HG02759 (cell line): ENCODE data around the gene ARID3B.
"Not testable (repeated sequence)": the region's sequence is repeated elsewhere in the genome, so short reads cannot be mapped to it uniquely, and the experiment has no call there.

Experiments used
- ATAC-seq: cut with Tn5 transposase; IDR thresholded peaks from one replicate; pipeline ENCODE4 v1.9.1; 2021; ENCODE audit warnings: mild to moderate bottlenecking, moderate library complexity; ENCODE audit not compliant: unreplicated experiment

Gene ARID3B

DNA sequence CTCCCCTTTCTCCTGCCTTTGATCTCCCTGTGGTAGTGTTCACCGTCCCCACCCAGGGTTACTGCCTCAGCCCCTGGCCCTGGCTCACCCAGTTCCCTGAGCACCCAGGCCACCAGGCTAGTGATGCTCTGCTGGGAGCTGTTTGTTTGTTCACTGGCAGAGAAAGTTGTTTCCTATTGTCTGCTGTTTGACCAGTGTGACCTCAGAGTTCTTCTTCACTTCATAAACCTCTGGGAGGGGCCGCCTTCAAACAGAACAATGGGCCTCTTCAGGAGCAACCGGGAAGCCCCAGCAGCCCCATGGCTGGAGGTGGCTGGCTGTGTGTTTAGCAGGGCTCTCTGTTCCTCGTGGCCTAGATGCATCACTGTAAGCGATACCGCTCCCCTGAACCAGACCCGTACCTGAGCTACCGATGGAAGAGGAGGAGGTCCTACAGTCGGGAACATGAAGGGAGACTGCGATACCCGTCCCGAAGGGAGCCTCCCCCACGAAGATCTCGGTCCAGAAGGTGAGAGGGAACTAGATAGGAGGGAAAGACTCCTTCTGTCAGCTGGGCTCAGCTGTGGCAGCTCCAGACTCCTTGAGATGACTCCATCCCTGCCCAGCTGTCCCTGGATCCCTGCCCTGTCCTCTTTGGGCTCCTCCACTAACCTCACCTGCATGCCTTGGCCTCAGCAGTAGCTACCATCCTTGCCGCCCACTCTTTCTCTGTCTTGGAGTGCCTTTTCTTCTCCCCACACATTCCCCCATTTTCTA, 78.0 kb downstream of the ARID3B start:
- no peak for ATAC-seq

DNA sequence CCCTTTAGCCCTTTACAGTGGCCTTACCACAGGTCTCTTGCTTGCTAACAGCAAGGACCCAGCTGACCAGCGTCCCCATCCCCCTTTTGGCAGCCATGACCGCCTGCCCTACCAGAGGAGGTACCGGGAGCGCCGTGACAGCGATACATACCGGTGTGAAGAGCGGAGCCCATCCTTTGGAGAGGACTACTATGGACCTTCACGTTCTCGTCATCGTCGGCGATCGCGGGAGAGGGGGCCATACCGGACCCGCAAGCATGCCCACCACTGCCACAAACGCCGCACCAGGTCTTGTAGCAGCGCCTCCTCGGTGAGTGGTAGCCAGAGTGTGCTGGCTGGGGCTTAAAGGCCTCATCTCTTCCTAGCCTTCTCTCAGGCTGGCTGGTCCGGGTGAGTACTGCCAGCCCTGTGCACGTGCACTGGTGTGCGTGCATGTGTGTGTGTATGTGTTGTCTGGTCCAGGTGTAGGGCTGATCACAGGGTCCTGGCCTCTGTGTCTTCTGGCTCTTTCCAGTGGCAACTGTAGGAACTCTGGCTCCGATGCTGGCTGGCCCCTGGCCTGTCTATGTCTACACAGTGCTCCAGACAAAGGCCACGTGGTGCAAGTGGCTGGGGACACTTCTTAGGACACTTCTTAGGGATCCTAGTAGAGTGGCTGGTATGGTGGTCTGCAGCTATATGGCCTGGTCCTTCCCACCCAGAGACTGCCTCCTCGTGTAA, 79.1 kb downstream of the ARID3B start:
- ATAC-seq, result no peak

DNA sequence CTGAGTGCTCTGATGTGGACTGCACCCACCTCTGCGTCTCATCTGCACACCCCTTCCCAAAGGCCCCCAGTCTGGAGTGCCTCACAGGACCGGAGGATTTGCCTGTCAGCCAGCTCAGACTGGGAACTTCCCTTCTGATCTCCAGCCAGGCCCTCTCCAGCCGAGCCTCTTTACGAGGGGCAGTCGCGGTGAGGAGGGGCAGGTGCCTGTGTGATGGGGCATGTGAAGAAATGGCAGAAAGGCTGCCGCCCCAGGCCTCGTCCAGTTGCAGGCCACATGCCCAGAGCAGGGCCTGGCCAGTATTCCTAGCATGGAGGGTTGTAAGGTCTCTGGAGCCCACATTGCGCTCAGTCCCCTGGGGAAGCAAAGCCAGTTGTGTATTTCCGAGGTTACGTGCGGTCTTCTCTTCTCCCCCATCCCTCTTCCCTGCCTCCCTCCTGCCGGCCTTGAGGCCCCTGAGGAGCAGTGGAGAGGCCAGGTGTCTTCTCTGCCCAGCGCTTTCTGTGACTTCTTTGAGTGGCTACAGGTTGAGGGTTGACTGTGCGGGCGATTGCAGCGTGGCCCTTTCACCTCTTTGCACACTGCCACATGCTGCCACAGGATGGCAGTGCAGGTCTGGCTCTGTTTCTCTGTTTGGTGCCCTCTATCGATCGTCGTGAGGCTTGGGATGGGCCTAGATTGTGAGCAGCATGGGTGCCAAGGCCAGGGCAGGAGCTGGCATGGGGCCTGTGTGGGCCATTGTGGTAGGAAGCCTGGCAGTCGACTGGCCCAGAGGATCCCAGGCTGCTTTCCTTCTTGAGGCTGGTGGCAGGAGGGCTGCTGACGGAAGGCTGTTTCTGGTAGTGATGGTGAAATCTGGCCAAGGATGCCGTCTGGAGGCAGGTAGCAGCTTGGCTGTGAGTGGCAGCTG, 79.9 kb downstream of the ARID3B start:
- ATAC-seq, result peak; percentile 62

DNA sequence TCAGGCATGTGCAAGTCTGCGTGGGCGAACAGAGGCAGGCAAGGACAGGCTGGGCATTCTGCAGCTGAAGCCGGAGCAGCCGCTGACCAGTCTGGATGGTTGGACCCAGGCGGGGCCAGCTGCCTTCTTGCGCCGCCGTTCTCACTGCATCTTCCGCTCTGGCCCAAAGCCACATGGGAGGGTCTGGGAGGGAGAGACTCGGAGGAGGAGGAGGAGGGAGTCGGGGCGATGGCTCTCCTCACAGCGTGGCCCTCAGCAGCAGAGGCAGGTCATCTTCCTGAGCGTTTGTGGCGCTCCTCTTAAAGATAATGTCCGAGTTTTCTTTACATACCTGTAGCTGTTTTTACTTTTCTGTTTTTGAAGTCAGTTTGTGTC, 80.5 kb downstream of the ARID3B start:
- no peak for ATAC-seq

DNA sequence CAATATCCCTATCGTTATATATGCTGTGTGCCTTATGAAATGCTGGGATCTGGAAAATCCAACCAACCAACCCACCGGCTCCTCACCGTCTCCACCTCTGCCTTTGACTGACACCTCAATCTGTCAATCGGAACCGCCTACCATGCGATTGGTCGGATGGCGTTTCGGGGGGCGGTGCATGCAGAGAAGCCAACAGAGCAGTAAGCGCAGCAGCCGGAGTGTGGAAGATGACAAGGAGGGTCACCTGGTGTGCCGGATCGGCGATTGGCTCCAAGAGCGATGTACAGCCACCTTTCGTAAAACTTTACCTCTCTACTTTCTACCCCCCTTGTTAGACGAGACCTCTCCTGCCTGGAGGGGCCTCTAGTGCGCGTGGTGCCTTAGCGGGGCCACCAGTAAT, 80.9 kb downstream of the ARID3B start:
- no peak for ATAC-seq

DNA sequence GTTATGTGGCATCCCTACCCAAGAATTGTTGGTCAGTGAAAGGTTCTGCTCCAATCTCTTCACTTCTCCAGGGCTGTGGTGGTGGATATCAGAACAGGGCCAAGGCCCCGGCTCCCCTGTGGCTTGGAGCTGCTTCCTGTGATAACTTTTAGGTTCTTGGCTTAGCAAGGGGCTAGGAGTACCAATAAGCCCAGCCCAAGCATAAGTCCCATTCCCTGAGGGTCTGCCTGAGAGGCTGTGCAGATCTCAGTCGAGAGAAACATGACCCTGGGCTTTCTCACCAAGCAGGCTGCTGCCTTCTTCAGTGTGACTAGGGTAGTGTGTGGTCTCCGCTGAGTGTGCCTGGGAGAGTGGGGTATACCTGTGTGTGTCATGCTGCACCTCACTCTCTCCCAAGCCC, 81.7 kb downstream of the ARID3B start:
- no peak for ATAC-seq

DNA sequence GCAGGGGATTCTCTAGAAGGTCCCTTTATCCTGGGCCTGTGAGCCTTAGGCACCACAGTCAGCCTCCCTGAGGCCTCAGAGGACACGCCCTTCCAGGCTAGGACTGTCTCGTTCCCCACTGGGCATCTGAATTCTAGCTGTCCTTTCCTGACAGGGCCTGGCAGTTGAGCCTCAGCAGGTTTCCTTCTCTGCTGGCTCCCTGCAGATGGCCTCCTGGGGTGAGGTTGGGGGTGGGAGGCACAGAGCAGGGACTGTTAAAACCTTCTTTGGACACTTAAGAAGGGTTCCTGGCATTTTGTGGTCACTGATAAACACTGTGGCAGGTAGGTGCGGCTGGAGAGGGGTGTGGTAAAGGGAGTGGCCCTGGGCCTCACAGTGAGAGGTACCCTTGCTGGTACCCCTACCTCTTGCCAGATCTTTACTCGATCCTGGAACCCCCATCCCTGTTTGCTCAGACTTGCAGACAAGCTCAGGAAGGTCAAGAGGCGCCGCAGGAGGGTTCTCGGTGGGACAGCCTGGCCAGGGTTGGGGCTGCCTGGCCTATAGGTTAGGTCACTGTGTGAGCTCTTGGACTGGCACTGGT, 83.1 kb downstream of the ARID3B start:
- ATAC-seq, result no peak

DNA sequence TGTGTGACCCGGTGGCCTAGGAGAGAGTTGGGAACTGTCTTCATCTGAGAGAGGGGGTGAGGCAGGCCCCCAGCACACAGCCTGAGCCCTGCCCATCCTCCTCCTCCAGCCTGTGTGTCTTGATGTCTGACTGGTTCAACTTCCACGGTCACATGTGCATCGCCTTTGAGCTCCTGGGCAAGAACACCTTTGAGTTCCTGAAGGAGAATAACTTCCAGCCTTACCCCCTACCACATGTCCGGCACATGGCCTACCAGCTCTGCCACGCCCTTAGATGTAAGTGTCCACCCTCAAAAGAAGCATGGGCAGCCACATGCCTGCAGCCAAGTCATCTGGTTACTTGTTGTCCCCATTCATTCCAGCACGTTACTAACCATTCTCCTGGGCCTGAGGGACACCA, 84.7 kb downstream of the ARID3B start:
- ATAC-seq, result no peak

DNA sequence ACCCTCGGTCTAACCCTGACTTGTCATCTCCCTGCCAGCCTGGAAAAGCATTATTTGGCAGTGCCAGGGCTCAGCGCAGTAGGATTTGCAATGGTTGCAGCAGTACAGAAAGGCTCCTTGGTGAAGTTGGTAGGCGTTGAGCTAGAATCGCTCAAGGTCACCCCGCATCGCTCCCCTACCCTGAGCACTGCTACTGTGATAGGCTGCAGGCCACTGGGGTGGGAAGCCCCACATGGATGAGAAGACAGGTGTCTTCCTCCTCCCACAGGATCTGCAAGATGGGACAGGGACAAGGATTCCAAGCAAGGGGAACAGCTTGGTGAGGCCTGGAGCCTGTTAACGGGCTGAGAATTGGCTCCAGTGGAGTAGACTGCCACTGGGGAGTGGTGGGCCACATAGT, 85.3 kb downstream of the ARID3B start:
- no peak for ATAC-seq

DNA sequence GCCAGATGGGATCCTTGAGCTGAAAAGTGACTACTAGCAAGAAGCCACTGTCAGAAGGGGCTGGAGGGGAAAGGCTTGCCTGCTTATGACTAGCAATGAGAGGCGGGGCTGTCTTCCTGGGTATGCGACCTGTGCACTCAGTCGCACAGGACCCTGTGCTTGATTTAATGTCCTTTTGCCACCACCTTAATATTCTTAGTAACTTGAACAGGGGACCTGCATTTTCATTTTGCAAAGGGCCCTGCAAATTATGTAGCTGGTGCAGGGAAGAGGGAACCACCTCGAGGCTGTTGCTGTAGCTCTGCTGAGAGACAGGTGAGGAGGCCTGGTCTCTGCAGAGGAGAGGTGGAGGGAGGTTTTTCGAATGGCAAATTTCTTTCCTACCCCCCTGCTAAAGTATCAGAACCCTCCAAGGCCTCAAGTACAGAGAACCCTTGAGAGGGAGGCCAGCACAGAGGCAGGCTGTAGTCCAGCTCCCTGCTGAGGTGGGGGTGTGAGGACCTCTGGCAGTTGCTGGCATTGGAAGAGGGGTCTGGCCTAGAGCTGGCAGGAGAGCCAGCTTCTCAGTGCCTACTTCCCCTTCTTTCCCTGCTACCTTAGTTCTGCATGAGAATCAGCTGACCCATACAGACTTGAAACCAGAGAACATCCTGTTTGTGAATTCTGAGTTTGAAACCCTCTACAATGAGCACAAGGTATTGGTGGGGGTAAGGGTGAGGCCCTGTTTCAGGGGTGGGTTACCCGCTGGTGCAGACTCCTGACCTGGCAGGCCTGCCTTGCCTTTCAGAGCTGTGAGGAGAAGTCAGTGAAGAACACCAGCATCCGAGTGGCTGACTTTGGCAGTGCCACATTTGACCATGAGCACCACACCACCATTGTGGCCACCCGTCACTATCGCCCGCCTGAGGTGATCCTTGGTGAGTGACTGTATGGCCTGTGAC, 86.0 kb downstream of the ARID3B start:
- peak; percentile 48 for ATAC-seq

DNA sequence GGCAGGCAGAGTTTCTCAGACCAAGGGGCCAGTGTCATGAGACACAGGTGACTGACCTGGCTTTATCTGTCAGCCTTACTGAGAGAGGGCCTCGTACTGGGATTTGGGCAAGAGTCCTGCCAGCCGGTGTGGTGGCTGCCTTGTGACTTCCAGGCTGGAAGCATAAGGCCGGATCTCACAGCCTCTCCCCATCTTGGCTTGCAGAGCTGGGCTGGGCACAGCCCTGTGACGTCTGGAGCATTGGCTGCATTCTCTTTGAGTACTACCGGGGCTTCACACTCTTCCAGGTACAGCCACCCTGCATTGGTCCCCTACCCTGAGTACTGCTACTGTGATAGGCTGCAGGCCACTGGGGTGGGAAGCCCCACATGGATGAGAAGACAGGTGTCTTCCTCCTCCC, 86.7 kb downstream of the ARID3B start:
- no peak for ATAC-seq

DNA sequence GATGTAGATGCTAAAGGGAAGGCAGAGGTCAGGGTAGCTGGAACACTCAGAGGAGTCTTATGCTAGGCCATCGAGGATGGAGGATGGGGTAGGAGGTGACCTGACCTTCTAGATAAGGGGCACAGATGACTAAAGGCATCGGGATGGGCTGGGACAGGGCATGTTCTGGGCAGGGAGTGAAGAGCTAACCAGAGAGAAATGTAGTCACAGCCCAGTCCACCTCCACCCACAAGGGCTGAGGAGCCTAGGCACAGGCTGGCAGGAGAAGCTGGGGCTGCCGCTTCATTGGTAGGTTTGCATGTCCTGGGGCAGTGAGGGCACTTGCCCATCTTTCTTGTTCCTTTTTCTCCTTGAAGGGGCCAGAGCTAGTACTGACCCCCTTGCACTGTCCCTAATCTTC, 87.2 kb downstream of the ARID3B start:
- ATAC-seq, result no peak

DNA sequence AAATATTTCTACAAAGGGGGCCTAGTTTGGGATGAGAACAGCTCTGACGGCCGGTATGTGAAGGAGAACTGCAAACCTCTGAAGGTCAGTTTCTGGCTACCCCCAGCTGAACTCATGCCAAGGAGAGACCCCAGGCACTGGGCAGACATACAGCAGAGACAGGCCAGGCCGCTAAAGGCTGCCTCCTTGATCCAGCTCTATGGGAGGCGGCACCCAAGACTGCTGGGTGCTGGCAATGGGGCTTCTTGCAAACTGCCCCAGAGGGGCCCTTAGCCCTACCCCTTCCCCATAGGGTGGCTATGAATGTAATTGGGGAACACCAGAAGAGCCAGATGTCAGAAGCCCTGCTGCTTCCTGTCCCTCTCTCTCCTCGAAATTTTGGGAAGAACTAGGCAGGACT, 87.9 kb downstream of the ARID3B start:
- ATAC-seq, result no peak

DNA sequence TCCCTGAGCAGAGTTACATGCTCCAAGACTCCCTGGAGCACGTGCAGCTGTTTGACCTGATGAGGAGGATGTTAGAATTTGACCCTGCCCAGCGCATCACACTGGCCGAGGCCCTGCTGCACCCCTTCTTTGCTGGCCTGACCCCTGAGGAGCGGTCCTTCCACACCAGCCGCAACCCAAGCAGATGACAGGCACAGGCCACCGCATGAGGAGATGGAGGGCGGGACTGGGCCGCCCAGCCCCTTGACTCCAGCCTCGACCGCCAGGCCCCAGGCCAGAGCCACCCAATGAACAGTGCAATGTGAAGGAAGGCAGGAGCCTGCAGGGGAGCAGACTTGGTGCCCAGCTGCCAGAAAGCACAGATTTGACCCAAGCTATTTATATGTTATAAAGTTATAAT, 88.7 kb downstream of the ARID3B start:
- ATAC-seq, result not testable (repeated sequence)

DNA sequence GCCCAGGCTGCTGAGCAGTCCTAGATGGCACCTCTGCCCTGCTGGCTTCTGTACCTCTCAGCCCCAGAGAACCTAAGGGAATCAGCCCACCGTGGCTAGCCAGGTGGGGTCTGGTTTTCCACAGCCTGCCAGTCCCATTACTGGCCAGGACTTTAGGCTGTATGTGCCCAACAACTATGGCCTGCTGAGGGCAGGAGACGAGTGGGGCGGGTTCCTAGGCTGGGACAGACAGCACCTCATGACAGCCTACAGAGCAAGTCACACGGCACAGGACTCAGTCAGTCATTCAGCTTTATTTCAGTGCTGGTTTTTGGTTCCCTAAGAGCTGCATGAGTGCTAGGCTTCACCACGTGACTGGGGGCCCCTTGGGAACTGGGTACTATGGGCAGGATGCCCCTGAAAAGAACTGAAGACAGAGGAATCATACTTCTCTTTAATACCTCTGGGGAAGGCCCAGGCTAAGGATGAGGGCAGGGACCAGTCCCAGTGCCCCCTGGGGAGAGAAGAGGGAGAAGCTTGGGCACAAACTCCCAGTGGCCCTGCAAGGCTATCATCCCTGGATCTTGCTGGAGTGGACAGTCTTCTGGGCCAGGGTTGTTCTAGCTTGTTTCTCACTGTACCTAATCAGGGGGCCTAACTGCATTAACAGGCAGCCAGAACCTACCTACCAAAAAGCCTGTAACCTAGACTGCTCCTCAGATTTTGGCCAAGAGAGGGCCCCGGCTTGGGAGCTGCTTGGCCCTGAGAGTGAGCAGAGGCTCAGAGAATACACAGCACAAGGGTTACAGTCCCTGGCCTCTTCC, 89.5 kb downstream of the ARID3B start:
- no peak for ATAC-seq

DNA sequence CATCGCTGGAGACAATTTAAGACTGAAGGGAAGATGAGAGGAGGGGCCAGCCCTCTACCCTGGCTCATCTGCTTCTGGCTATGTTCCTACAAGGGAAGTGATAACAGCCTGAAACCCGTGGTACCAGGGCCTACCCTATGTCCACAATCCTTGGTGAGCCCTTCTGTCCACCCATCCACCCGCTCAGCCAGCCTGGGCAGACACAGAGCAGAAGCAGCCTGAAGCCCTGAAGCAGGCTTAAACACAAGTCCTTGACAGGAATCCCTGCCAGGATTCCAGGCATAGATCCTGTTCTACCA, 90.0 kb downstream of the ARID3B start:
- no peak for ATAC-seq

DNA sequence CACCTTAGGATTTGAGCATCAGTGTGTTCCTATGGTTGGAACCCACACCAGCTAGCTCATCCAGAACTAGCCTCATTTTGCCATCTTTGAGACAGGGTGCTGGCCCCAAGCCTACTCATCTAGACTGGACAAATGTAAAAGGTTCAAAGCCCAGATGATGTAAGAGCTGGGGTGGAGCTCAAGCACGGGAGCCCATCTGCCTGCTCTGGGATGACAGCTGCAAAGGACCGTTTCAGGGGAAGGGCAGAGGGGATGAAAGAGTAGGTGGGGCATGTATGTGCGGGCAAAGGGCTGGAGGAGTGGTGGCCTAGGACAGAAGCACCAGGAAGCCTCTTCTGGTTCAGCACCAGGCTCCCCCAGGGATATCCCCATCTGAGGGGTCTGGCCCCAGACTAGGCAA, 90.4 kb downstream of the ARID3B start:
- no peak for ATAC-seq

DNA sequence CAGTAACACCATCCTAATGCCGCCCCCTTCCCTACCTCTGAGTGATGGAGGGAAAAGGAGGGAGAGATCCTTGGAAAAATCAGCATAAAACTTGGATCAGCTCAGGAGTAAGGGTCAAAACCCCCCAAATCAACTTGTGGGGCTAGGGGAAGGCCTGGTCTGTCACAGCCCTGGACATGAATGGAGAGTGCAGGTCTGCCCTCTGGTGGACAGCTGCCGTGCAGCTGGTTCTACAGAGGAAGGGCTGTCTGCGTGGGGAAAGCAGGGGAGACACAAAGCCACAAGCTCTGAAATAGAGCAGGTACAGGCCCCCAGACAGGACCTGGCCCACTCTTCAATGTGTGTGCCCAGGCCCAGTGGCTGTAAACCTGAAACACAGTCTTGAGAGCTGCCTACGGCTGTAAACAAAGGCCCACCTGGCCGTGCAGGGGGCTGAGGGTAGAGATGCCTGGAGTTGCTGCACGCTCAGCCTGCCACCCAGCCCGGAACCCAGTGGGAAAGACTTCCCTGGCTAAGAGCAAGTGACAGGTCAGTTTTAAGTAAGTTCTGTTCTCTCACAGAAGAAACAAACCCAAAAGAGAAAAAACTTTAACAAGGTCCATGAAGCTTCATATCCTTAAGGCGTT, 91.0 kb downstream of the ARID3B start:
- ATAC-seq, result no peak

DNA sequence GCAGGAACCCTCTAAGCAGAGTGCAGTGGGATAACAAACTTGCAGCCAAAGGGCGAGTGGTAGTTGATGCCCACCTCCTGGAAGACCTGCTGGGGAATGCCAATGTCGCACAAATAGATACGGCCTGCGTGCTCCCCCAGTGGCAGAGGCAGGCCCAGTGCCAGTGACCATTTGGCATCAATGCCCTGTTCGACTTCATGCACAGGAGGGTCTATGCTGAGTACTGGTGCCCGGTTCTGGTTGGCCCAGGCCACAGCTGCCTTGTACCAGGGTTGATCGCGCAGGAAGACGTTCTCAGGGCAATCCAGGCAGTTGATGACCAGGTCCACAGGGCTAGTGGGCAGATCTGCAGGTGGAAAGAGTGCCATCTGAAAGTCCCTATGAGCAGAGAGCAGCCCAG, 91.6 kb downstream of the ARID3B start:
- no peak for ATAC-seq
